Measurements from ENCODE around the gene PRDM16. TPM values are rescaled to one million over a fixed set of nuclear protein-coding genes. Genes with fewer than 3 reads are reported as not detected.

The PRDM16 gene
- total RNA-seq, 1 experiment from 2014 or later = 6.1 TPM

GRCh38 chr1:3296826-3297225 lies 227.8 kb downstream of the PRDM16 start:
- intact Hi-C loops (cut with micrococcal nuclease) = no loop called here
- ChIA-PET POLR2A (no interaction called here), CTCF (no interaction called here), RAD21 (ENCODE audit: low non-redundant PET in 1 of 2, low total read pairs in 2 of 2, uncharacterized antibody in 2 of 2, unreplicated experiment in 2 of 2) (no interaction called here)
- BruUV-seq (replicated peaks) = no TSS peak
- no peak overlapping the region for H3K4me2 ChIP-seq (ENCODE audit: low read length)
- H3K4me1 ChIP-seq (ENCODE audit: control insufficient read depth in 1 of 2, insufficient read depth in 2 of 2, low read length in 2 of 2) = peaks cover 12 to 20% of the 10 kb centered on the region in 2 experiments
- no peaks in the 10 kb centered on the region for H4K20me1 ChIP-seq (ENCODE audit: insufficient read depth)
- H3K27ac ChIP-seq (ENCODE audit: low read depth, low read length) = no peak overlapping the region
- H3K9me3 ChIP-seq (ENCODE audit: control insufficient read depth in 1 of 2, insufficient read depth in 1 of 2, low read depth in 1 of 2, low read length in 2 of 2) = no peaks in the 10 kb centered on the region
- H3K36me3 ChIP-seq (ENCODE audit: control insufficient read depth in 1 of 2, insufficient read depth in 2 of 2, low read length in 2 of 2) = no peaks in the 10 kb centered on the region
- no peak overlapping the region for H3K4me3 ChIP-seq (replicated peaks in 1 of 2; ENCODE audit: low read depth in 1 of 2, low read length in 2 of 2)
- no peak overlapping the region for H2AFZ ChIP-seq (ENCODE audit: low read depth, low read length, poor library complexity, severe bottlenecking)
- H3K79me2 ChIP-seq (ENCODE audit: insufficient read depth, low read length) = no peaks in the 10 kb centered on the region
- ATAC-seq (no peak), DNase-seq (ENCODE audit: low read depth, low spot score) (no peak)
- no peaks in the 10 kb centered on the region for H3K9me2 ChIP-seq (ENCODE audit: insufficient read depth)
- H3K9ac ChIP-seq (ENCODE audit: low read length) = no peak overlapping the region
- H3K27me3 ChIP-seq (ENCODE audit: insufficient read depth, low read length) = no peaks in the 10 kb centered on the region; the same call in 1 of the 2 replicates
- no peak for TF ChIP-seq EZH2 (IDR thresholded peaks at IDR 0.05)
- no peak for TF ChIP-seq ELF1 (IDR thresholded peaks at IDR 0.05; ENCODE audit: borderline replicate concordance, low read depth)
- no peak for TF ChIP-seq CTCF (IDR thresholded peaks at IDR 0.05 in 2 of 3, conservative IDR thresholded peaks at IDR 0.05 in 1 of 3; ENCODE audit: borderline replicate concordance in 1 of 3, insufficient read depth in 1 of 3, low read depth in 2 of 3, low read length in 2 of 3)
- no peak for TF ChIP-seq ZFX (IDR thresholded peaks at IDR 0.05)
- no peak for TF ChIP-seq POLR2A (IDR thresholded peaks at IDR 0.05; ENCODE audit: borderline replicate concordance, extremely low read depth, insufficient read depth, insufficient read length)
- no peak for TF ChIP-seq SIN3A (IDR thresholded peaks at IDR 0.05; ENCODE audit: low read depth)
- no peak for TF ChIP-seq EZH2phosphoT487 (IDR thresholded peaks at IDR 0.05; ENCODE audit: borderline replicate concordance)
- no peak for TF ChIP-seq TCF7L2 (IDR thresholded peaks at IDR 0.05; ENCODE audit: borderline replicate concordance, extremely low read depth, insufficient read depth, insufficient read length)

GRCh38 chr1:3297756-3298155 lies 228.8 kb downstream of the PRDM16 start:
- Histone ChIP-seq H3K4me1 (ENCODE audit: control insufficient read depth in 1 of 2, insufficient read depth in 2 of 2, low read length in 2 of 2) (peaks cover 11 to 14% of the 10 kb centered on the region in 2 experiments), H3K27me3 (ENCODE audit: insufficient read depth, low read length) (no peaks in the 10 kb centered on the region; the same call in 1 of the 2 replicates), H3K79me2 (ENCODE audit: insufficient read depth, low read length) (no peaks in the 10 kb centered on the region), H3K9me2 (ENCODE audit: insufficient read depth) (no peaks in the 10 kb centered on the region), H4K20me1 (ENCODE audit: insufficient read depth) (no peaks in the 10 kb centered on the region), H3K27ac (ENCODE audit: low read depth, low read length) (no peak overlapping the region), H3K4me3 (replicated peaks in 1 of 2; ENCODE audit: low read depth in 1 of 2, low read length in 2 of 2) (no peak overlapping the region), H3K9ac (ENCODE audit: low read length) (no peak overlapping the region), H3K9me3 (ENCODE audit: control insufficient read depth in 1 of 2, insufficient read depth in 1 of 2, low read depth in 1 of 2, low read length in 2 of 2) (no peaks in the 10 kb centered on the region), H3K36me3 (ENCODE audit: control insufficient read depth in 1 of 2, insufficient read depth in 2 of 2, low read length in 2 of 2) (no peaks in the 10 kb centered on the region), H3K4me2 (ENCODE audit: low read length) (no peak overlapping the region), H2AFZ (ENCODE audit: low read depth, low read length, poor library complexity, severe bottlenecking) (no peak overlapping the region)
- intact Hi-C loops (cut with micrococcal nuclease) = no loop called here
- ChIA-PET CTCF (interaction anchor here (1.3 kb wide), 1 partner anchor 8 kb away, joined by 3 read pairs; no protein-coding TSS in a partner anchor), RAD21 (ENCODE audit: low non-redundant PET in 1 of 2, low total read pairs in 2 of 2, uncharacterized antibody in 2 of 2, unreplicated experiment in 2 of 2) (no interaction called here), POLR2A (no interaction called here)
- no TSS peak for BruUV-seq (replicated peaks)
- DNase-seq (ENCODE audit: low read depth, low spot score) = no peak
- TF ChIP-seq YY1 (IDR thresholded peaks at IDR 0.05; ENCODE audit: extremely low read depth, insufficient replicate concordance, low read depth, low read length) (no peak), SP1 (IDR thresholded peaks at IDR 0.05; ENCODE audit: low read depth) (no peak), CBX3 (IDR thresholded peaks at IDR 0.05; ENCODE audit: low read depth) (no peak), ELF1 (IDR thresholded peaks at IDR 0.05; ENCODE audit: borderline replicate concordance, low read depth) (no peak), CEBPB (IDR thresholded peaks at IDR 0.05; ENCODE audit: low read depth) (no peak), ZFX (IDR thresholded peaks at IDR 0.05) (no peak), POLR2A (IDR thresholded peaks at IDR 0.05; ENCODE audit: borderline replicate concordance, extremely low read depth, insufficient read depth, insufficient read length) (no peak), CTCF (IDR thresholded peaks at IDR 0.05 in 2 of 3, conservative IDR thresholded peaks at IDR 0.05 in 1 of 3; ENCODE audit: borderline replicate concordance in 1 of 3, insufficient read depth in 1 of 3, low read depth in 2 of 3, low read length in 2 of 3) (no peak), ATF3 (IDR thresholded peaks at IDR 0.05) (no peak)
- ATAC-seq = no peak
